MM.1S (cell line): ENCODE results near the gene PGAM2.

Experiments used
- EZH2 ChIP-seq: fragments of 300-600 bp; sonication (generic); optimal IDR thresholded peaks from 2 replicates; pipeline ENCODE3; 2017; ENCODE audit warnings: low read depth, mild to moderate bottlenecking, antibody characterized with exemption, low read length, mixed read lengths
- EZH2phosphoT487 ChIP-seq: fragments of 300-600 bp; sonication (generic); IDR thresholded peaks from 2 replicates; pipeline ENCODE4 v1.6.1; 2018; ENCODE audit warnings: antibody characterized with exemption, low read length
- TF ChIP-seq, protein P1 (sequence below): fragments of 300-600 bp; sonication (generic); IDR thresholded peaks from 2 replicates; pipeline ENCODE4 v1.5.1; 2016; ENCODE audit warnings: antibody characterized with exemption, low read length, mixed read lengths

DNA sequence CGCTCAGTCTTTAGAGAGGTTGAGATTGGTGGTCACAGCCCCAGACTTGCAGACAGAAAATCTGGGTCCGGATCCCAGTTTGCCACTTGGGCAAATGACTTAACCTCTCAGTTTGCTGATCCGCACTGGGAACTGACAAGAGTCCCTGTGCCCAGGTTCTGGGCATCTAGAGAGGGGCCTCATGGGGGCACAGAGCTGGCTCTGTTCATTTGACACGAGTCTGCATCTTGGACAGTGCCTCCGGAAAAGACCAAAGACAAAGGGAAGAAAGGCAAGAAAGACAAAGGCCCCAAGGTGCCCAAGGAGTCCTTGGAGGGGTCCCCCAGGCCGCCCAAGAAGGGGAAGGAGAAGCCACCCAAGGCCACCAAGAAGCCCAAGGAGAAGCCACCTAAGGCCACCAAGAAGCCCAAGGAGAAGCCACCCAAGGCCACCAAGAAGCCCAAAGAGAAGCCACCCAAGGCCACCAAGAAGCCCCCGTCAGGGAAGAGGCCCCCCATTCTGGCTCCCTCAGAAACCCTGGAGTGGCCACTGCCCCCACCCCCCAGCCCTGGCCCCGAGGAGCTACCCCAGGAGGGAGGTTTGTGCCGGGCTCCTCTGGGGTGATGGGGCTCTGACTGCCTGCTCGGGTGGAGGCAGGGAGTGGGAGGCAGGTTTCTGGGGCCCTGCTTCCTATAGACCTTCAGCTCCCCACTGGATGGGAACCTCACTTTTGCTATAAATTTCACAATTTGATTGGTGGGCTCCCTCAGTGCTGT, 41.1 kb upstream of the PGAM2 start:
- TF ChIP-seq, protein P1, sequence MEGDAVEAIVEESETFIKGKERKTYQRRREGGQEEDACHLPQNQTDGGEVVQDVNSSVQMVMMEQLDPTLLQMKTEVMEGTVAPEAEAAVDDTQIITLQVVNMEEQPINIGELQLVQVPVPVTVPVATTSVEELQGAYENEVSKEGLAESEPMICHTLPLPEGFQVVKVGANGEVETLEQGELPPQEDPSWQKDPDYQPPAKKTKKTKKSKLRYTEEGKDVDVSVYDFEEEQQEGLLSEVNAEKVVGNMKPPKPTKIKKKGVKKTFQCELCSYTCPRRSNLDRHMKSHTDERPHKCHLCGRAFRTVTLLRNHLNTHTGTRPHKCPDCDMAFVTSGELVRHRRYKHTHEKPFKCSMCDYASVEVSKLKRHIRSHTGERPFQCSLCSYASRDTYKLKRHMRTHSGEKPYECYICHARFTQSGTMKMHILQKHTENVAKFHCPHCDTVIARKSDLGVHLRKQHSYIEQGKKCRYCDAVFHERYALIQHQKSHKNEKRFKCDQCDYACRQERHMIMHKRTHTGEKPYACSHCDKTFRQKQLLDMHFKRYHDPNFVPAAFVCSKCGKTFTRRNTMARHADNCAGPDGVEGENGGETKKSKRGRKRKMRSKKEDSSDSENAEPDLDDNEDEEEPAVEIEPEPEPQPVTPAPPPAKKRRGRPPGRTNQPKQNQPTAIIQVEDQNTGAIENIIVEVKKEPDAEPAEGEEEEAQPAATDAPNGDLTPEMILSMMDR = no peak
- TF ChIP-seq EZH2phosphoT487 = no peak
- no peak for TF ChIP-seq EZH2
